Measurements from ENCODE around the gene IKZF4.
"Not testable (repeated sequence)": the region's sequence is repeated elsewhere in the genome, so short reads cannot be mapped to it uniquely, and the experiment has no call there.

IKZF4 gene

GRCh38 chr12:56040151-56040550, 19.3 kb downstream of the IKZF4 start:
- no peak for DNase-seq
- Histone ChIP-seq H3K36me3 (peaks cover 39% of the 10 kb centered on the region), H3K27ac (peak overlapping the region; percentile 79), H3K27me3 (ENCODE audit: insufficient read depth, low read depth, severe bottlenecking) (no peaks in the 10 kb centered on the region), H3K9me3 (ENCODE audit: severe bottlenecking) (no peaks in the 10 kb centered on the region), H3K4me3 (ENCODE audit: low read depth, low read length) (peak overlapping the region; percentile 47; the same call in 1 of the 2 replicates)
- TF ChIP-seq CTCF (IDR thresholded peaks at IDR 0.05; ENCODE audit: low read depth, low read length) = no peak

- DNase-seq = peak; percentile 62
- no peak for TF ChIP-seq CTCF (IDR thresholded peaks at IDR 0.05; ENCODE audit: low read depth, low read length)
- Histone ChIP-seq H3K4me3 (ENCODE audit: low read depth, low read length) (peak overlapping the region; percentile 47), H3K9me3 (ENCODE audit: severe bottlenecking) (no peaks in the 10 kb centered on the region), H3K27me3 (ENCODE audit: insufficient read depth, low read depth, severe bottlenecking) (no peaks in the 10 kb centered on the region), H3K36me3 (peaks cover 42% of the 10 kb centered on the region), H3K27ac (peak overlapping the region; percentile 79)
Measured at GRCh38 chr12:56040963-56041551, 20.2 kb downstream of the IKZF4 start.

GRCh38 chr12:56041552-56042429, 20.9 kb downstream of the IKZF4 start, which contains the start of gene RPS26:
TSS of gene RPS26 (plus strand) at chr12:56041918. CDS start at chr12:56042167, 249 bp downstream.
- H3K36me3 ChIP-seq = peaks cover 42% of the 10 kb centered on the region
- peak; percentile 98 for DNase-seq

GRCh38 chr12:56042430-56042813, 21.6 kb downstream of the IKZF4 start:
- H3K9me3 ChIP-seq (ENCODE audit: severe bottlenecking); DNase-seq; H3K27me3 ChIP-seq (ENCODE audit: insufficient read depth, low read depth, severe bottlenecking): not testable (repeated sequence)

More at GRCh38 chr12:56041552-56042429, 20.9 kb downstream of the IKZF4 start, which contains the start of gene RPS26:
- Histone ChIP-seq H3K9me3 (ENCODE audit: severe bottlenecking) (no peaks in the 10 kb centered on the region), H3K27me3 (ENCODE audit: insufficient read depth, low read depth, severe bottlenecking) (no peaks in the 10 kb centered on the region), H3K27ac (peak within 1 kb of the TSS; percentile 99), H3K4me3 (ENCODE audit: low read depth, low read length) (peak within 1 kb of the TSS; percentile 73)
- peak; percentile 65 for TF ChIP-seq CTCF (IDR thresholded peaks at IDR 0.05; ENCODE audit: low read depth, low read length)

GRCh38 chr12:56042843-56043242, 22.0 kb downstream of the IKZF4 start:
- Histone ChIP-seq H3K36me3 (peaks cover 42% of the 10 kb centered on the region), H3K4me3 (ENCODE audit: low read depth, low read length) (peak overlapping the region; percentile 73), H3K27me3 (ENCODE audit: insufficient read depth, low read depth, severe bottlenecking) (no peaks in the 10 kb centered on the region), H3K9me3 (ENCODE audit: severe bottlenecking) (no peaks in the 10 kb centered on the region), H3K27ac (peak overlapping the region; percentile 99)
- no peak for TF ChIP-seq CTCF (IDR thresholded peaks at IDR 0.05; ENCODE audit: low read depth, low read length)
- no peak for DNase-seq

More at GRCh38 chr12:56042430-56042813, 21.6 kb downstream of the IKZF4 start:
- H3K27ac ChIP-seq = peak overlapping the region; percentile 99
- H3K4me3 ChIP-seq (ENCODE audit: low read depth, low read length) = peak overlapping the region; percentile 73
- peaks cover 42% of the 10 kb centered on the region for H3K36me3 ChIP-seq
